Sigmoid colon (tissue), 4 donors: ENCODE results near the gene CACNA1C.

Experiments used
- POLR2A ChIP-seq, 2 donors: fragments of 450-650 bp; IDR thresholded peaks; one replicate each; pipeline ENCODE4 v1.6.1; 2016; ENCODE audit warnings: antibody characterized with exemption in 2 of 2, mild to moderate bottlenecking in 2 of 2, moderate library complexity in 2 of 2
- POLR2AphosphoS5 ChIP-seq, 4 donors: sonication (generic); formaldehyde crosslinking; IDR thresholded peaks; one replicate each; pipeline ENCODE4 v1.6.1; 2017; ENCODE audit warnings: antibody characterized with exemption in 4 of 4
- TF ChIP-seq, protein P1 (sequence below), 4 experiments: fragments of 450-650 bp in 3 of 4; fragments of 200-600 bp in 1 of 4; IDR thresholded peaks; one replicate each; pipeline ENCODE4 v1.5.1; 2016 to 2019; ENCODE audit warnings: antibody characterized with exemption in 4 of 4, mild to moderate bottlenecking in 3 of 4, moderate library complexity in 2 of 4

DNA sequence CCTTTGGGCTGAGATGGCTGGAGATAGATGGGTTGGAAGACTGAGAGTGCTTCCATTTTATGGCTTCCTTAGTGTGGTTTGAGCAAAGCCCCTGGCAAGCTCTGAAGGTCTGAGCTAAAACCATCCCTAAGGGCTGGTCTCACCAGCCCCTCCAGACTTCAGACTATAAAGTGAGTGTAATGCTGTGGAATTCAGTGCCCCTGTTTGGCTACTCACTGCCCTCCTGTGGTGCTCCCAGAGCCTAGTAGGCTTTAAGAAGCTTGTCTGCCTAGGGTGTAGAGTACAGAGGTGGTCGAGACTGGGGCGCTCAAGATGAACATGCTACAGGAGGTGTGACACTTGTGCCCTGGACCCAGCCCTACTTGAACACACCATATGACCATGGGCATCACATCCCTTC, 495.3 kb downstream of the CACNA1C start:
- TF ChIP-seq, protein P1, sequence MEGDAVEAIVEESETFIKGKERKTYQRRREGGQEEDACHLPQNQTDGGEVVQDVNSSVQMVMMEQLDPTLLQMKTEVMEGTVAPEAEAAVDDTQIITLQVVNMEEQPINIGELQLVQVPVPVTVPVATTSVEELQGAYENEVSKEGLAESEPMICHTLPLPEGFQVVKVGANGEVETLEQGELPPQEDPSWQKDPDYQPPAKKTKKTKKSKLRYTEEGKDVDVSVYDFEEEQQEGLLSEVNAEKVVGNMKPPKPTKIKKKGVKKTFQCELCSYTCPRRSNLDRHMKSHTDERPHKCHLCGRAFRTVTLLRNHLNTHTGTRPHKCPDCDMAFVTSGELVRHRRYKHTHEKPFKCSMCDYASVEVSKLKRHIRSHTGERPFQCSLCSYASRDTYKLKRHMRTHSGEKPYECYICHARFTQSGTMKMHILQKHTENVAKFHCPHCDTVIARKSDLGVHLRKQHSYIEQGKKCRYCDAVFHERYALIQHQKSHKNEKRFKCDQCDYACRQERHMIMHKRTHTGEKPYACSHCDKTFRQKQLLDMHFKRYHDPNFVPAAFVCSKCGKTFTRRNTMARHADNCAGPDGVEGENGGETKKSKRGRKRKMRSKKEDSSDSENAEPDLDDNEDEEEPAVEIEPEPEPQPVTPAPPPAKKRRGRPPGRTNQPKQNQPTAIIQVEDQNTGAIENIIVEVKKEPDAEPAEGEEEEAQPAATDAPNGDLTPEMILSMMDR (IDR thresholded peaks at IDR 0.05): no peak
- TF ChIP-seq POLR2A (IDR thresholded peaks at IDR 0.05) (no peak), POLR2AphosphoS5 (IDR thresholded peaks at IDR 0.05) (no peak)
